Measurements from ENCODE around the gene PUSL1. TPM values are rescaled to one million over a fixed set of nuclear protein-coding genes. Genes with fewer than 3 reads are reported as not detected.
A peak's percentile ranks its signal among the peaks of the same experiment; 100 is the strongest.

PUSL1 gene
- total RNA-seq, 1 donor from 2014 or later, result 12.6 TPM

- Mint-ChIP-seq H3K4me3 (no peak overlapping the region), H3K27ac (no peak overlapping the region), H3K27me3 (no peaks in the 10 kb centered on the region), H3K9me3 (no peaks in the 10 kb centered on the region), H3K4me1 (peaks cover 31% of the 10 kb centered on the region), H3K36me3 (ENCODE audit: low read depth) (no peaks in the 10 kb centered on the region)
- TF ChIP-seq, protein P1, sequence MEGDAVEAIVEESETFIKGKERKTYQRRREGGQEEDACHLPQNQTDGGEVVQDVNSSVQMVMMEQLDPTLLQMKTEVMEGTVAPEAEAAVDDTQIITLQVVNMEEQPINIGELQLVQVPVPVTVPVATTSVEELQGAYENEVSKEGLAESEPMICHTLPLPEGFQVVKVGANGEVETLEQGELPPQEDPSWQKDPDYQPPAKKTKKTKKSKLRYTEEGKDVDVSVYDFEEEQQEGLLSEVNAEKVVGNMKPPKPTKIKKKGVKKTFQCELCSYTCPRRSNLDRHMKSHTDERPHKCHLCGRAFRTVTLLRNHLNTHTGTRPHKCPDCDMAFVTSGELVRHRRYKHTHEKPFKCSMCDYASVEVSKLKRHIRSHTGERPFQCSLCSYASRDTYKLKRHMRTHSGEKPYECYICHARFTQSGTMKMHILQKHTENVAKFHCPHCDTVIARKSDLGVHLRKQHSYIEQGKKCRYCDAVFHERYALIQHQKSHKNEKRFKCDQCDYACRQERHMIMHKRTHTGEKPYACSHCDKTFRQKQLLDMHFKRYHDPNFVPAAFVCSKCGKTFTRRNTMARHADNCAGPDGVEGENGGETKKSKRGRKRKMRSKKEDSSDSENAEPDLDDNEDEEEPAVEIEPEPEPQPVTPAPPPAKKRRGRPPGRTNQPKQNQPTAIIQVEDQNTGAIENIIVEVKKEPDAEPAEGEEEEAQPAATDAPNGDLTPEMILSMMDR (IDR thresholded peaks at IDR 0.05), result no peak
- ChIA-PET POLR2A (interaction anchor here (0.6 kb wide), 2 partner anchors 48 to 63 kb away, joined by 3 to 4 read pairs; no protein-coding TSS in a partner anchor), CTCF (interaction anchor here (1.2 kb wide), 1 partner anchor 11 kb away, joined by 3 read pairs; no protein-coding TSS in a partner anchor)
- ATAC-seq (ENCODE audit: low read depth), result no peak
- no peak for DNase-seq
- intact Hi-C loops (cut with micrococcal nuclease), result loop anchor here (10.0 kb wide), 1 partner anchor 592 kb away; the partner anchor contains the start of gene GNB1
Observed at GRCh38 chr1:1302951-1303509, 5.4 kb upstream of the PUSL1 start.

DNA sequence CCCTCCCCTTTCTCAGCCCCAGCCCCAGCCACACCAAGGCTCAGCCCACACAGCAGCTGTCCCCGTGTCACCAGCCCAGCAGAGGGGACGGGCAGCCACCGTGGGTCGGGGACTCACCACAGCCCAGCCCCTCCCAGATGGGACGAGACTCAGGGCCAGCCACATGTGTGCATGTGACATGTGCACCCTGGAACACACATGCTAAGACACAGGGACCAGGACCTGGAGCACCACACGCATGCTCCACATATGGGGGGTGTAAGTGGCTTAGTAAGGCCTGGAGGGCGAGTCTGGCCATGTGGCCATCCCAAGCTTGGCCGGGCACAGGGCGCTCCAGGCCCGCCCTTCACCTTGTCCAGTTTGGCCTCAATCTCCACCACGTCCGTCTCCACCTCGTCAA is 4.7 kb upstream of the PUSL1 start:
- H3K27me3 Mint-ChIP-seq, result no peaks in the 10 kb centered on the region
- TF ChIP-seq, protein P1 (IDR thresholded peaks at IDR 0.05), result no peak
- DNase-seq (no peak), ATAC-seq (ENCODE audit: low read depth) (no peak)
- intact Hi-C loops (cut with micrococcal nuclease), result loop anchor here (10.0 kb wide), 1 partner anchor 591 kb away; the partner anchor contains the start of gene GNB1
- no peak overlapping the region for H3K27ac Mint-ChIP-seq
- ChIA-PET CTCF (interaction anchor here (1.2 kb wide), 1 partner anchor 12 kb away, joined by 3 read pairs; no protein-coding TSS in a partner anchor), POLR2A (no interaction called here)
- H3K4me1 Mint-ChIP-seq, result peaks cover 31% of the 10 kb centered on the region
- H3K4me3 Mint-ChIP-seq, result no peak overlapping the region
- no peaks in the 10 kb centered on the region for H3K36me3 Mint-ChIP-seq (ENCODE audit: low read depth)
- no peaks in the 10 kb centered on the region for H3K9me3 Mint-ChIP-seq

DNA sequence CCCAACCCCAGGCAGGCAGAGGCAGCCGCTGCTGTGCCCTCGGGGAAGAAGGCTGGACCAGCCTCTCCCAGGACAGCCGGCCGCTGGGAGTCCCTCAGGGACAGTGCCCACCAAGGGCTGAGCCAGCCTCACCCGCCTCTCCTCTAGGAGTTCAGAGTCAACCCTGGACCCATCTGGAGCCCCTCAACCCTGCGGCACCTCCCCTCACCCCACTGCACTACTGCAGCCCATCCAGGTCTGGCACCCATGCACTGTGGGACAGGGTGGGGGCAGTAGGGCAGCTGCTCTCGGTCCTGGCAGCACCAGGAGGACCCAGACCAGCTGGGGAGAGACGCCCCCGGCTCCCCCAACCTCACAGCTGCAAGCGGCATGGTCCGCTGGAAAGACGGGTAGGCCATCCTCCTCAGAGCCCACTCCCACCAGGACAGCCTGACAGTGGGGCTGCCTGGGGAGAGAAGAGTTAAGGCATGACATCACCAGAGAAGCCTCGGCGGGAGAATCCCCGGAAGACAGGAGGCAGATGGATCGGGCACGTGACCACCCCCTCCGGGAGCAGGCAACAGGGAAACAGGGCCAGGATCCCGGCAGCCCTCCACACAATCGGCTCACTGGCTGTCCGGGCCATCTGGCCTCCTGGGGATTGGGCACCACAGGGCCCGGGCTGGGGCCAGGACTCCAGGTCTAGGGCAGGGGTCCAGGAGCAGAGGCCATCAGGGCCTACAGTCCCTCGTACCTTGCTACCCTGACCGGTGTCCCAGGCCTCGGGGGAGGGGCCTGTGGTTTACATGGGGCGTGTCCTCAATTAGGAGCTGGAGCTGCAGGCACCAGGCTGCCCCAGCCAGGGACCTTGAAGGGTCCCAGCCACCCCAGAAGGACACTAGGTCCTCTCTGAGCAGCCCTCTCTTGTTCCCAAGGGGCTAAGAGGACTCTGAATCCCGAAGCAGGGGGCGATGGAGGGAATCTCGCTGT is 3.8 kb upstream of the PUSL1 start:
- ChIA-PET POLR2A (interaction anchor here (1.0 kb wide), 1 partner anchor 241 kb away, joined by 4 read pairs; no protein-coding TSS in a partner anchor), CTCF (interaction anchor here (1.0 to 1.5 kb wide), 3 partner anchors 183 to 320 kb away, joined by 3 read pairs; no protein-coding TSS in a partner anchor)
- intact Hi-C loops (cut with micrococcal nuclease), result loop anchor here (1.0 to 10.0 kb wide), 5 partner anchors 32 to 590 kb away; partner anchors contain the start of genes B3GALT6, GNB1, SDF4 and UBE2J2
- Mint-ChIP-seq H3K9me3 (no peaks in the 10 kb centered on the region), H3K27me3 (no peaks in the 10 kb centered on the region), H3K27ac (peak overlapping the region; percentile 50), H3K4me3 (no peak overlapping the region), H3K4me1 (peaks cover 36% of the 10 kb centered on the region), H3K36me3 (ENCODE audit: low read depth) (no peaks in the 10 kb centered on the region)
- ATAC-seq (ENCODE audit: low read depth) (no peak), DNase-seq (no peak)
- TF ChIP-seq, protein P1 (IDR thresholded peaks at IDR 0.05), result no peak

- H3K27ac Mint-ChIP-seq, result peak overlapping the region; percentile 86
Observed at GRCh38 chr1:1305300-1306069, 2.9 kb upstream of the PUSL1 start.

More at GRCh38 chr1:1305300-1306069, 2.9 kb upstream of the PUSL1 start:
- H3K4me1 Mint-ChIP-seq, result peaks cover 38% of the 10 kb centered on the region
- peak; percentile 53 for ATAC-seq (ENCODE audit: low read depth)
- peak; percentile 67 for DNase-seq
- TF ChIP-seq, protein P1 (IDR thresholded peaks at IDR 0.05), result no peak
- intact Hi-C loops (cut with micrococcal nuclease), result loop anchor here (1.0 to 10.0 kb wide), 5 partner anchors 33 to 589 kb away; partner anchors contain the start of genes B3GALT6, GNB1, SDF4 and UBE2J2
- CTCF ChIA-PET, result interaction anchor here (1.0 to 1.5 kb wide), 3 partner anchors 184 to 321 kb away, joined by 3 read pairs; no protein-coding TSS in a partner anchor
- POLR2A ChIA-PET, result interaction anchor here (0.8 to 1.0 kb wide), 2 partner anchors 70 to 242 kb away, joined by 3 to 4 read pairs; partner anchors contain the start of gene AURKAIP1
- H3K36me3 Mint-ChIP-seq (ENCODE audit: low read depth), result no peaks in the 10 kb centered on the region
- H3K27me3 Mint-ChIP-seq, result no peaks in the 10 kb centered on the region
- peak overlapping the region; percentile 79 for H3K4me3 Mint-ChIP-seq
- no peaks in the 10 kb centered on the region for H3K9me3 Mint-ChIP-seq

Measured in activated B cell treated with CpG ODN at 0.5 μM for 24 hours (primary cell).